ENCODE results near the gene CAMK1D. TPM values are rescaled to one million over a fixed set of nuclear protein-coding genes. Genes with fewer than 3 reads are reported as not detected.

CAMK1D gene
- total RNA-seq, 1 experiment from 2014 or later, result 0.63 TPM

- Histone ChIP-seq H3K79me2 (ENCODE audit: low read length) (no peaks in the 10 kb centered on the region), H3K9me2 (replicated peaks; ENCODE audit: insufficient read depth, low read length) (no peaks in the 10 kb centered on the region), H2AFZ (ENCODE audit: low read length) (no peak overlapping the region), H3K27me3 (ENCODE audit: low read length) (no peaks in the 10 kb centered on the region), H3K27ac (ENCODE audit: low read length) (no peak overlapping the region), H3K4me3 (ENCODE audit: low read length) (no peak overlapping the region), H3K9ac (ENCODE audit: low read length) (no peak overlapping the region), H3K4me2 (ENCODE audit: low read depth, low read length, poor library complexity, severe bottlenecking) (no peak overlapping the region), H4K20me1 (ENCODE audit: insufficient read depth, low read depth, low read length) (no peaks in the 10 kb centered on the region), H3K4me1 (ENCODE audit: low read length) (no peaks in the 10 kb centered on the region), H3K9me3 (ENCODE audit: low read length) (no peaks in the 10 kb centered on the region), H3K36me3 (ENCODE audit: insufficient read depth, low read length) (no peaks in the 10 kb centered on the region)
- DNase-seq, result no peak
These were observed 377.9 kb downstream of the CAMK1D start for GRCh38 chr10:12726971-12727831.

DNA sequence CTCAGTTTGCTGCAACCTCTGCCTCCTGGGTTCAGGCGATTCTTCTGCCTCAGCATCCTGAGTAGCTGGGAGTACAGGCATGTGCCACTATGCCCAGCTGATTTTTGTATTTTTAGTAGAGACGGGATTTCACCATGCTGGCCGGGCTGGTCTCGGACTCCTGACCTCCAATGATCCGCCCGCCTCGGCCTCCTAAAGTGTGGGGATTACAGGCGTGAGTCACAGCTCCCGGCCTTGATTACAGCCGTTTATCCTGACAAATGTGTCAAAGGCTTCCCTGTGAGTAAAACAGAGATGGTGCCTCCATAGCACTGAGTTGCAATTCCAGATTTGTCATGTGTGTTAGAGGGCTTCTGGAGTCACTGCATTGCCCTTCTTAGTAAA, 378.5 kb downstream of the CAMK1D start:
- H3K4me3 ChIP-seq (ENCODE audit: low read length), result no peak overlapping the region
- H3K9me3 ChIP-seq (ENCODE audit: low read length), result no peaks in the 10 kb centered on the region
- no peak overlapping the region for H3K9ac ChIP-seq (ENCODE audit: low read length)
- H3K4me2 ChIP-seq (ENCODE audit: low read depth, low read length, poor library complexity, severe bottlenecking), result no peak overlapping the region
- H4K20me1 ChIP-seq (ENCODE audit: insufficient read depth, low read depth, low read length), result no peaks in the 10 kb centered on the region
- no peaks in the 10 kb centered on the region for H3K36me3 ChIP-seq (ENCODE audit: insufficient read depth, low read length)
- no peaks in the 10 kb centered on the region for H3K27me3 ChIP-seq (ENCODE audit: low read length)
- no peaks in the 10 kb centered on the region for H3K9me2 ChIP-seq (replicated peaks; ENCODE audit: insufficient read depth, low read length)
- no peak overlapping the region for H3K27ac ChIP-seq (ENCODE audit: low read length)
- DNase-seq, result no peak
- no peaks in the 10 kb centered on the region for H3K4me1 ChIP-seq (ENCODE audit: low read length)
- H2AFZ ChIP-seq (ENCODE audit: low read length), result no peak overlapping the region
- H3K79me2 ChIP-seq (ENCODE audit: low read length), result no peaks in the 10 kb centered on the region

DNA sequence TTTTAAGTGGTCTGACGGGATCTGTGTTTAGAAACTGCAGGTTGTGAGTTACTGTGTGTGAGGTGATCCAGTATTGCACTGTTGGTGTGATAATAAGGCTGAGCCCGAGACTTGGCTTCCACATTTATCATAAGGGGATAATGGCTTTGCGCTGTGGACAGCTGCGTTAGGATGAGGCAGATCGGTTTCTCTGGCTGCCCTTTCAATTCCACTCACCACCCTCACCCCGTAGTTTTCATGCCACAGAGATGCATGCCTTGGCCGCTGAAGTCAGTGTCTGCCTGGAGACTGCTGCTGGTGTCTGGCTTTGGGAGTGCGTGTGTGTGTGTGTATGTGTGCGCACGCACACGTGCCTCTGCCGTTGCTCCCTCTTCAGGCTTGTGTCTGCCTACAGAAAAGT, 379.1 kb downstream of the CAMK1D start:
- Histone ChIP-seq H3K4me2 (ENCODE audit: low read depth, low read length, poor library complexity, severe bottlenecking) (no peak overlapping the region), H3K27me3 (ENCODE audit: low read length) (no peaks in the 10 kb centered on the region), H3K9me2 (replicated peaks; ENCODE audit: insufficient read depth, low read length) (no peaks in the 10 kb centered on the region), H4K20me1 (ENCODE audit: insufficient read depth, low read depth, low read length) (no peaks in the 10 kb centered on the region), H3K9me3 (ENCODE audit: low read length) (no peaks in the 10 kb centered on the region), H3K4me3 (ENCODE audit: low read length) (no peak overlapping the region), H3K36me3 (ENCODE audit: insufficient read depth, low read length) (no peaks in the 10 kb centered on the region), H3K79me2 (ENCODE audit: low read length) (no peaks in the 10 kb centered on the region), H2AFZ (ENCODE audit: low read length) (no peak overlapping the region), H3K9ac (ENCODE audit: low read length) (no peak overlapping the region), H3K4me1 (ENCODE audit: low read length) (no peaks in the 10 kb centered on the region), H3K27ac (ENCODE audit: low read length) (no peak overlapping the region)
- no peak for DNase-seq

DNA sequence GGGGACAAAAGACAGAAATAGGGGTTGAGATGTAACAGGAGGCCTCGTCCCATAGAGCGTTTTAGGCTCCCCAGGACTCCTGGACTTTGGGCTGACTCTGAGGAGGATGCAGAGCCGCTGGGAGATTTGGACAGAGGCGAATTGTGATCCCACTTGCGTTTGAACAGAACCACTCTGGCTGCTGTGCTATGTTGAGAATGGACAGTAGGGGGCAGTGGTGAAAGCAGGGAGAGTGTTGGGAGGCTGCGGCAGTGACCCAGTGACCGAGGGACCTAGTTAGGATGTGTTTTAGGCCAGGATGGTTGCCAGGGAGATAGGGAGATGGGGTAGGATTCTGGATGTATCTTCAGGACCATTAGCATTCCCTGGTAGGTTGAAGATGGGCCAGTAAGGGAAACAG, 380.5 kb downstream of the CAMK1D start:
- H3K27ac ChIP-seq (ENCODE audit: low read length), result no peak overlapping the region
- H3K27me3 ChIP-seq (ENCODE audit: low read length), result no peaks in the 10 kb centered on the region
- H3K9ac ChIP-seq (ENCODE audit: low read length), result no peak overlapping the region
- no peaks in the 10 kb centered on the region for H3K79me2 ChIP-seq (ENCODE audit: low read length)
- H2AFZ ChIP-seq (ENCODE audit: low read length), result no peak overlapping the region
- no peaks in the 10 kb centered on the region for H3K36me3 ChIP-seq (ENCODE audit: insufficient read depth, low read length)
- H3K4me1 ChIP-seq (ENCODE audit: low read length), result no peaks in the 10 kb centered on the region
- H3K9me2 ChIP-seq (replicated peaks; ENCODE audit: insufficient read depth, low read length), result no peaks in the 10 kb centered on the region
- H4K20me1 ChIP-seq (ENCODE audit: insufficient read depth, low read depth, low read length), result no peaks in the 10 kb centered on the region
- no peaks in the 10 kb centered on the region for H3K9me3 ChIP-seq (ENCODE audit: low read length)
- H3K4me2 ChIP-seq (ENCODE audit: low read depth, low read length, poor library complexity, severe bottlenecking), result no peak overlapping the region
- DNase-seq, result peak; percentile 81
- H3K4me3 ChIP-seq (ENCODE audit: low read length), result no peak overlapping the region

GRCh38 chr10:12730809-12731519, 381.6 kb downstream of the CAMK1D start:
- Histone ChIP-seq H3K27me3 (ENCODE audit: low read length) (no peaks in the 10 kb centered on the region), H3K4me1 (ENCODE audit: low read length) (no peaks in the 10 kb centered on the region), H3K36me3 (ENCODE audit: insufficient read depth, low read length) (no peaks in the 10 kb centered on the region), H3K4me3 (ENCODE audit: low read length) (no peak overlapping the region), H3K4me2 (ENCODE audit: low read depth, low read length, poor library complexity, severe bottlenecking) (no peak overlapping the region), H3K79me2 (ENCODE audit: low read length) (no peaks in the 10 kb centered on the region), H3K9me3 (ENCODE audit: low read length) (no peaks in the 10 kb centered on the region), H4K20me1 (ENCODE audit: insufficient read depth, low read depth, low read length) (no peaks in the 10 kb centered on the region), H3K9me2 (replicated peaks; ENCODE audit: insufficient read depth, low read length) (no peaks in the 10 kb centered on the region), H2AFZ (ENCODE audit: low read length) (no peak overlapping the region), H3K9ac (ENCODE audit: low read length) (no peak overlapping the region), H3K27ac (ENCODE audit: low read length) (no peak overlapping the region)
- no peak for DNase-seq

DNA sequence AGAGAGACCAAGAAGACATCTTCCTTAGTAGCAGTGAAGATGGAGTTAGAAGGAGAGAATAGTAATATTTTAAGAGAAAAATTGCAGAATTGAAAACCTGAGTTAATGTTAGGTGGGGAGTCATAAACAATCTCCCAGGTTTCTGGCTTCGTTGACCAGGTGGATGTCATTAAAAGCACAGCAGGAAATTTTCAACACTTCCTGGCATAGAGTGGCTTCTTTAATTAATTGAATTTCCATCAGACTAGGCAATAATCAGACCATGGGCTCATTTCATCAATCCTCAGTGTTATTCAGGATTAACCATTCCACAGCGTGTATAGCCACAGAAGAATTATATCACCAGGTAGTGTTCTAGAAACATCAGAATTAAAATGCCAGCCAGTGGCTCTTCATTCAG, 383.9 kb downstream of the CAMK1D start:
- Histone ChIP-seq H3K9ac (ENCODE audit: low read length) (no peak overlapping the region), H2AFZ (ENCODE audit: low read length) (no peak overlapping the region), H3K4me2 (ENCODE audit: low read depth, low read length, poor library complexity, severe bottlenecking) (no peak overlapping the region), H3K4me3 (ENCODE audit: low read length) (no peak overlapping the region), H3K27ac (ENCODE audit: low read length) (no peak overlapping the region), H3K79me2 (ENCODE audit: low read length) (no peaks in the 10 kb centered on the region), H4K20me1 (ENCODE audit: insufficient read depth, low read depth, low read length) (no peaks in the 10 kb centered on the region), H3K9me3 (ENCODE audit: low read length) (no peaks in the 10 kb centered on the region), H3K4me1 (ENCODE audit: low read length) (no peaks in the 10 kb centered on the region), H3K27me3 (ENCODE audit: low read length) (no peaks in the 10 kb centered on the region), H3K36me3 (ENCODE audit: insufficient read depth, low read length) (no peaks in the 10 kb centered on the region), H3K9me2 (replicated peaks; ENCODE audit: insufficient read depth, low read length) (no peaks in the 10 kb centered on the region)
- no peak for DNase-seq

DNA sequence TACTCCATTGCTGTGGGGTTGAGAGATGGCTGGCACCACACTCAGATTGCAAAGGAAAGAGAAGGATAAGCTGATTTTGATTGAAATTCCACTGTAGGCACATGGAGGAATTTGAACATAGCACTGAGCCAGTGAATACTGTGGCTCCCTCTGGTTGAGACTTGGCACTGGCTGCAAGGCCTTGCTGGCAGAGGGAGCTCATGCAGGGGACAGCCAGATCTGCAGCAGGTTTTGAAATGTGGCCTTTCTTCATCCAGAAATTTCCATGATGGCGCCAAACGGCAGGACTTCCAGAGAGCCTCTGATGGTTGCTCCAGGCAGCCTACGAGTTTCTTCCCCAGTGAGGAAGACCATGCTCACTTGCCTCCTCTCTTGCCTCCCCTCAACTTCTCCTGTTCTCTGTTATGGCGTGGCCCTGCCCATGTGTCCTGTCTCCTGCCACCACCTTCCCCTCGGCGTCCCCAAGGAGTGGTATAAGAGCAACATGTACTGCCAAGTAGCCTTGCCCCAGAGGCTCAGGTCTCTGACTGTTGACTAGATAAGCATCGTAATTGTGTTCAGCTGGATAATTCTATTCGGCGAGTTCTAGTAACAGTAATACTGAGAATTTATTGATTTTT, 386.6 kb downstream of the CAMK1D start:
- no peaks in the 10 kb centered on the region for H3K9me3 ChIP-seq (ENCODE audit: low read length)
- no peaks in the 10 kb centered on the region for H3K9me2 ChIP-seq (replicated peaks; ENCODE audit: insufficient read depth, low read length)
- H3K4me1 ChIP-seq (ENCODE audit: low read length), result no peaks in the 10 kb centered on the region
- H3K4me2 ChIP-seq (ENCODE audit: low read depth, low read length, poor library complexity, severe bottlenecking), result no peak overlapping the region
- H2AFZ ChIP-seq (ENCODE audit: low read length), result no peak overlapping the region
- H3K9ac ChIP-seq (ENCODE audit: low read length), result no peak overlapping the region
- H3K36me3 ChIP-seq (ENCODE audit: insufficient read depth, low read length), result no peaks in the 10 kb centered on the region
- H3K27me3 ChIP-seq (ENCODE audit: low read length), result no peaks in the 10 kb centered on the region
- H3K27ac ChIP-seq (ENCODE audit: low read length), result no peak overlapping the region
- no peaks in the 10 kb centered on the region for H4K20me1 ChIP-seq (ENCODE audit: insufficient read depth, low read depth, low read length)
- no peaks in the 10 kb centered on the region for H3K79me2 ChIP-seq (ENCODE audit: low read length)
- DNase-seq, result no peak
- H3K4me3 ChIP-seq (ENCODE audit: low read length), result no peak overlapping the region

GRCh38 chr10:12740813-12741212, 391.5 kb downstream of the CAMK1D start:
- Histone ChIP-seq H3K9me2 (replicated peaks; ENCODE audit: insufficient read depth, low read length) (no peaks in the 10 kb centered on the region), H3K4me1 (ENCODE audit: low read length) (no peaks in the 10 kb centered on the region)
- DNase-seq, result no peak

More at GRCh38 chr10:12740813-12741212, 391.5 kb downstream of the CAMK1D start:
- no peak overlapping the region for H2AFZ ChIP-seq (ENCODE audit: low read length)
- H3K36me3 ChIP-seq (ENCODE audit: insufficient read depth, low read length), result no peaks in the 10 kb centered on the region
- no peak overlapping the region for H3K27ac ChIP-seq (ENCODE audit: low read length)
- H3K4me2 ChIP-seq (ENCODE audit: low read depth, low read length, poor library complexity, severe bottlenecking), result no peak overlapping the region
- H3K27me3 ChIP-seq (ENCODE audit: low read length), result no peaks in the 10 kb centered on the region
- H3K9me3 ChIP-seq (ENCODE audit: low read length), result no peaks in the 10 kb centered on the region
- no peaks in the 10 kb centered on the region for H3K79me2 ChIP-seq (ENCODE audit: low read length)
- no peak overlapping the region for H3K9ac ChIP-seq (ENCODE audit: low read length)
- no peaks in the 10 kb centered on the region for H4K20me1 ChIP-seq (ENCODE audit: insufficient read depth, low read depth, low read length)
- no peak overlapping the region for H3K4me3 ChIP-seq (ENCODE audit: low read length)
